Smooth muscle cell (in vitro differentiated cells): ENCODE data around the gene ANKRD53. TPM values are rescaled to one million over a fixed set of nuclear protein-coding genes. Genes with fewer than 3 reads are reported as not detected.
A peak's percentile ranks its signal among the peaks of the same experiment; 100 is the strongest.

Experiments
- DNase-seq: peaks from one replicate; lab custom pipeline; 2025; ENCODE audit not compliant: unreplicated experiment; lab: John Stamatoyannopoulos, UW
- H2AFZ ChIP-seq: fragments of 200-600 bp; sonication (generic); 2 replicates; pipeline ENCODE4 v1.6.0; 2016; ENCODE audit warnings: antibody characterized with exemption, low read depth, mild to moderate bottlenecking
- H3F3A ChIP-seq: fragments of 200-600 bp; sonication (generic); 2 replicates; pipeline ENCODE4 v1.6.0; 2017; ENCODE audit warnings: antibody characterized with exemption, low read depth
- H3K27ac ChIP-seq: fragments of 200-600 bp; sonication (generic); 2 replicates; pipeline ENCODE4 v1.5.1; 2016; ENCODE audit warnings: low read depth, mild to moderate bottlenecking
- H3K27me3 ChIP-seq: fragments of 200-600 bp; sonication (generic); 2 replicates; pipeline ENCODE4 v1.6.1; 2016; ENCODE audit warnings: low read depth, mild to moderate bottlenecking
- H3K36me3 ChIP-seq: fragments of 200-600 bp; sonication (generic); 2 replicates; pipeline ENCODE4 v1.5.1; 2016; ENCODE audit warnings: low read depth
- H3K4me1 ChIP-seq: fragments of 200-600 bp; sonication (generic); 2 replicates; pipeline ENCODE4 v1.5.1; 2016; ENCODE audit warnings: low read depth
- H3K4me2 ChIP-seq: fragments of 200-600 bp; sonication (generic); 2 replicates; pipeline ENCODE4 v1.6.0; 2016; ENCODE audit warnings: mild to moderate bottlenecking
- H3K4me3 ChIP-seq: fragments of 200-600 bp; sonication (generic); 2 replicates; pipeline ENCODE4 v1.5.1; 2016; ENCODE audit warnings: mild to moderate bottlenecking
- H3K79me2 ChIP-seq: fragments of 200-600 bp; sonication (generic); 2 replicates; pipeline ENCODE4 v1.6.0; 2016; ENCODE audit warnings: low read depth, mild to moderate bottlenecking
- H3K9ac ChIP-seq: fragments of 200-600 bp; sonication (generic); 2 replicates; pipeline ENCODE4 v1.6.0; 2016; ENCODE audit warnings: low read depth
- H3K9me3 ChIP-seq: fragments of 200-600 bp; sonication (generic); replicated peaks from 2 replicates; pipeline ENCODE4 v1.5.1; 2016; ENCODE audit warnings: low read depth
- H4K20me1 ChIP-seq: fragments of 200-600 bp; sonication (generic); 2 replicates; pipeline ENCODE4 v1.6.0; 2016; ENCODE audit warnings: low read depth
- WGBS: methylation state at CpG from one replicate; pipeline ENCODE4 v1.1.7; 2016; ENCODE audit warnings: low lambda C conversion rate; 5-methylcytosine and 5-hydroxymethylcytosine counted together
- polyA plus RNA-seq: library from polyadenylated mRNA; unstranded; fragments of >200 nt; fragmentation: Nextera tagmentation; extraction: Ambion mirVana; gene quantifications from 2 replicates; pipeline ENCODE4 v1.2.1, GENCODE V29; 2016
- total RNA-seq: library from RNA; depleted of rRNA; stranded (reverse); fragments of >200 nt; gene quantifications from 2 replicates; pipeline ENCODE4 v1.2.3, GENCODE V29; 2014
- TF ChIP-seq, protein P1 (sequence below): fragments of 200-600 bp; sonication (generic); IDR thresholded peaks from 2 replicates; pipeline ENCODE4 v1.5.1; 2017; ENCODE audit warnings: borderline replicate concordance, mild to moderate bottlenecking, antibody characterized with exemption; ENCODE audit not compliant: insufficient read depth, poor library complexity, severe bottlenecking

ANKRD53 gene
- total and polyA plus RNA-seq, 2 experiments from 2014 or later: 1.3 to 1.9 TPM

- Histone ChIP-seq H3K27ac (no peak overlapping the region), H3F3A (no peaks in the 10 kb centered on the region), H3K9me3 (no peaks in the 10 kb centered on the region), H3K4me3 (no peak overlapping the region), H3K4me2 (no peak overlapping the region), H3K79me2 (no peaks in the 10 kb centered on the region), H3K27me3 (peaks cover 65% of the 10 kb centered on the region), H2AFZ (no peak overlapping the region), H4K20me1 (no peaks in the 10 kb centered on the region), H3K9ac (no peak overlapping the region), H3K4me1 (no peaks in the 10 kb centered on the region), H3K36me3 (no peaks in the 10 kb centered on the region)
- TF ChIP-seq, protein P1, sequence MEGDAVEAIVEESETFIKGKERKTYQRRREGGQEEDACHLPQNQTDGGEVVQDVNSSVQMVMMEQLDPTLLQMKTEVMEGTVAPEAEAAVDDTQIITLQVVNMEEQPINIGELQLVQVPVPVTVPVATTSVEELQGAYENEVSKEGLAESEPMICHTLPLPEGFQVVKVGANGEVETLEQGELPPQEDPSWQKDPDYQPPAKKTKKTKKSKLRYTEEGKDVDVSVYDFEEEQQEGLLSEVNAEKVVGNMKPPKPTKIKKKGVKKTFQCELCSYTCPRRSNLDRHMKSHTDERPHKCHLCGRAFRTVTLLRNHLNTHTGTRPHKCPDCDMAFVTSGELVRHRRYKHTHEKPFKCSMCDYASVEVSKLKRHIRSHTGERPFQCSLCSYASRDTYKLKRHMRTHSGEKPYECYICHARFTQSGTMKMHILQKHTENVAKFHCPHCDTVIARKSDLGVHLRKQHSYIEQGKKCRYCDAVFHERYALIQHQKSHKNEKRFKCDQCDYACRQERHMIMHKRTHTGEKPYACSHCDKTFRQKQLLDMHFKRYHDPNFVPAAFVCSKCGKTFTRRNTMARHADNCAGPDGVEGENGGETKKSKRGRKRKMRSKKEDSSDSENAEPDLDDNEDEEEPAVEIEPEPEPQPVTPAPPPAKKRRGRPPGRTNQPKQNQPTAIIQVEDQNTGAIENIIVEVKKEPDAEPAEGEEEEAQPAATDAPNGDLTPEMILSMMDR: no peak
- no peak for DNase-seq
- WGBS: 93% methylated on average over 9 of the region's 9 CpGs
These were observed 19.1 kb upstream of the ANKRD53 start for GRCh38 chr2:70959271-70959761.

DNA sequence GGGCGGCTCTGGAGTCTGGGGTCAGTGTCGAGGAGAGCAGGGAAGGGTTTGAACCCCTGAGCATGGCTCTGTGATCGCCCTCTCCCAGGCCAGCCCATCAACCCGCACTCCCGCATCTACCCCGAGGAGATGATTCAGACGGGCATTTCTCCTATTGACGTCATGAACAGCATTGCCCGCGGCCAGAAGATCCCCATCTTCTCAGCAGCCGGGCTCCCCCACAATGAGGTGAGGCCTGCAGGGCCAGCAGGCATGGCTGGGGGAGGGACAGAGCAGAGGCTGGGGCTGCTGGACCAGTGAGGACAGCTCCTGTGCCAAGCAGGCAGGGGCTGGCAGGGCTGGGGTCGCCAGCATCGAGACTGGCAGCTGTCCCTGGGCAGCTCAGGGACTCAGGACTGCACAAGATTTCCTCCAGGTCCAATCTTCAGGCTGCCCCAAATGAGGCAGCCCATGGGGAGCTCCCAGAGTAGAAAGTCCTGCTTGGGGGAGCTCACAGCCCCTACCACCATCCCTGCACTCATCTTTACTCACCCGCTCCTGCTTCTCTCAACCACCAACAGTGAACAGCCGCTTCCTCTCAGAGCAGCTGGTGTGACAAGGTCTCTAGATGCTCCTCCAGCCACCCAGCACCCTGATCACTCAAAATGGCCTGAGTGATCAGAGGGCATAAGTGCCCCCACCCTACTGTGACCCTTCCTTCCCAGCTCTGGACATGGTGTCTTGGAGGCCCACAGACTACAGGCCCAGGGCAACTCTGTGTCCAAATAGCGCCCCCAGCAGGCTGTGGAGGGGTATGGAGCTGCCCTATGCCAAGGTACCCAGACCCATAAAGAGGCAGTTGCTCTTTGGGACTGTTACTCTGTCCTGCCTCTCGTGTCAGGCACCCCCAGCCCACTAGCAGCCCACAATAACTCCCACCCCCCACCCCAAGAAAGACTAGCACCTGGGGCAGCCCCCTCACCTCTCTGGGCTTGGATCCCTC, 18.3 kb upstream of the ANKRD53 start:
- Histone ChIP-seq H4K20me1 (no peaks in the 10 kb centered on the region), H3K79me2 (no peaks in the 10 kb centered on the region), H3K4me1 (no peaks in the 10 kb centered on the region), H3K9ac (no peak overlapping the region), H3F3A (no peaks in the 10 kb centered on the region), H3K4me3 (no peak overlapping the region), H2AFZ (no peak overlapping the region), H3K9me3 (no peaks in the 10 kb centered on the region), H3K4me2 (no peak overlapping the region), H3K36me3 (no peaks in the 10 kb centered on the region), H3K27me3 (peaks cover 65% of the 10 kb centered on the region), H3K27ac (no peak overlapping the region)
- DNase-seq: no peak
- 88% methylated on average over 16 of the region's 17 CpGs for WGBS
- TF ChIP-seq, protein P1: peak; percentile 26

GRCh38 chr2:70960833-70961647, 17.4 kb upstream of the ANKRD53 start:
- TF ChIP-seq, protein P1: no peak
- no peak for DNase-seq

More at GRCh38 chr2:70960833-70961647, 17.4 kb upstream of the ANKRD53 start:
- peaks cover 65% of the 10 kb centered on the region for H3K27me3 ChIP-seq
- H3K27ac ChIP-seq: no peak overlapping the region
- no peaks in the 10 kb centered on the region for H3K79me2 ChIP-seq
- no peak overlapping the region for H3K9ac ChIP-seq
- H3K36me3 ChIP-seq: no peaks in the 10 kb centered on the region
- H4K20me1 ChIP-seq: no peaks in the 10 kb centered on the region
- H3F3A ChIP-seq: no peaks in the 10 kb centered on the region
- no peak overlapping the region for H3K4me2 ChIP-seq
- H3K4me3 ChIP-seq: no peak overlapping the region
- 76% methylated on average over 14 of the region's 14 CpGs for WGBS
- H3K9me3 ChIP-seq: no peaks in the 10 kb centered on the region
- H2AFZ ChIP-seq: no peak overlapping the region
- no peaks in the 10 kb centered on the region for H3K4me1 ChIP-seq
